ENCODE data around the gene GPR148.

The GPR148 gene

GRCh38 chr2:130763405-130763804, 34.5 kb downstream of the GPR148 start:
- Histone ChIP-seq H3K23ac (ENCODE audit: low read depth, low read length, poor library complexity) (no peak overlapping the region), H2BK15ac (ENCODE audit: low read length) (no peak overlapping the region), H3K4me2 (ENCODE audit: insufficient read depth, low read length, poor library complexity, severe bottlenecking) (peak overlapping the region; percentile 15), H2AK5ac (ENCODE audit: low read depth, low read length) (no peak overlapping the region), H3K36me3 (replicated peaks in 1 of 2; ENCODE audit: control insufficient read depth in 2 of 2, insufficient read depth in 2 of 2, low read length in 2 of 2) (no peaks in the 10 kb centered on the region), H4K91ac (ENCODE audit: low read depth, low read length, poor library complexity) (no peak overlapping the region), H3K14ac (ENCODE audit: low read length) (no peak overlapping the region), H3K4ac (ENCODE audit: low read length) (no peak overlapping the region), H2BK5ac (ENCODE audit: low read length) (no peak overlapping the region), H4K8ac (ENCODE audit: low read depth, low read length) (no peak overlapping the region), H3K18ac (ENCODE audit: low read length) (no peak overlapping the region), H3K27me3 (ENCODE audit: control insufficient read depth in 3 of 3, insufficient read depth in 3 of 3, low read depth in 1 of 3, low read length in 3 of 3) (peaks cover 0 to 4% (median 4%) of the 10 kb centered on the region in 3 experiments), H3K9me3 (replicated peaks in 1 of 2; ENCODE audit: control insufficient read depth in 2 of 2, insufficient read depth in 1 of 2, low read depth in 1 of 2, low read length in 2 of 2) (no peaks in the 10 kb centered on the region), H3K4me3 (ENCODE audit: low read length in 2 of 2) (no peak overlapping the region), H2BK12ac (ENCODE audit: low read length) (no peak overlapping the region), H3K4me1 (ENCODE audit: control insufficient read depth in 2 of 2, insufficient read depth in 1 of 2, low read depth in 1 of 2, low read length in 2 of 2) (peaks cover 0 to 4% of the 10 kb centered on the region in 2 donors), H2AFZ (ENCODE audit: low read length) (no peak overlapping the region), H3K27ac (replicated peaks; ENCODE audit: low read length) (no peak overlapping the region), H2BK120ac (ENCODE audit: low read depth, low read length) (peak overlapping the region; percentile 28), H3K9ac (ENCODE audit: low read depth, low read length, poor library complexity) (no peak overlapping the region), H3K79me1 (ENCODE audit: low read depth, low read length) (no peaks in the 10 kb centered on the region)
- DNase-seq (ENCODE audit: low spot score), result no peak
- WGBS, 2 donors (ENCODE audit: extremely low coverage in 2 of 2, insufficient read length in 2 of 2, insufficient replicate concordance in 1 of 2), result no CpG with 5 or more reads among the region's 12 CpGs

DNA sequence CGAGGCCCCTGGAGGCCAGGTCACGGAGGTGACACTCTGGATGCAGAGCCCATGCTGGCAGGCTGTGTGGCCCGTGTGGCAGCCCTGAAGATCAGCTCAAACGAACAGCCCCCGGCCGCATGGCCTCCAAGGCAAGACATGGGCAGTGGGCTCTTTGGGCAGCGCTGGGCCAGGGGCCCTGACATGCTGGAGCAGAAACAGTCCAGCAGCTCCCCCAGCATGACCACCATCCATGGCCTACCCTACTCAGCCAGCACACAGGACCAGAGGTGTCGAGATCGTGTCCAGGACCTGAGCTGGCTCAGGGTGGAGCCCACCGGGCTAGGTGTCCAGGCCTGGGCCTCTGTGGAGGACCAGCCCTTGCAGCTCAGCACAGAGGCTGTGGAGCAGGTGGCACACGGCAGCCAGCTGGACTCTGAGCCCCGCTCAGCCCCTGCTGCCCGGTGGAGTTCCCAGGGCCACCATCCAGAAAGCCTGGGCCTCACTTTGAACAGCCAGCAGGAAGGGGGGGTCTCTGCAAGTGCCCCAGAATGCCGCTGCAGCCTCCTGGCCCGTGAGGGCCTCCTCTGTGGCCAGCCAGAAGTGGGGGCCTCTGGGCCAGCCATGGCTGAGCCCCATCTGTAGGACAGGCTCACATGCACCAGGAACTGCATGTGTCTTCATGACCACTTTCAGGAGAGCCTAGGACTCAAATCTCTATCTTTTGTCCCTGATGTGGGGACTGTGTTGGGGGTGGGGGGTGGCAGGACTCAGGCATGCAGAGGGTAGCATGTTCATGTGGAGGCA, 35.4 kb downstream of the GPR148 start:
- H3K79me1 ChIP-seq (ENCODE audit: low read depth, low read length), result no peaks in the 10 kb centered on the region
- H3K4me3 ChIP-seq (ENCODE audit: low read length in 2 of 2), result no peak overlapping the region
- no peak overlapping the region for H3K9ac ChIP-seq (ENCODE audit: low read depth, low read length, poor library complexity)
- no peak overlapping the region for H3K23ac ChIP-seq (ENCODE audit: low read depth, low read length, poor library complexity)
- H3K27ac ChIP-seq (replicated peaks; ENCODE audit: low read length), result no peak overlapping the region
- H2AK5ac ChIP-seq (ENCODE audit: low read depth, low read length), result no peak overlapping the region
- no peaks in the 10 kb centered on the region for H3K9me3 ChIP-seq (replicated peaks in 1 of 2; ENCODE audit: control insufficient read depth in 2 of 2, insufficient read depth in 1 of 2, low read depth in 1 of 2, low read length in 2 of 2)
- H3K4ac ChIP-seq (ENCODE audit: low read length), result no peak overlapping the region
- WGBS, 2 donors (ENCODE audit: extremely low coverage in 2 of 2, insufficient read length in 2 of 2, insufficient replicate concordance in 1 of 2), result no CpG with 5 or more reads among the region's 15 CpGs
- H2BK5ac ChIP-seq (ENCODE audit: low read length), result no peak overlapping the region
- no peak overlapping the region for H3K14ac ChIP-seq (ENCODE audit: low read length)
- H2BK15ac ChIP-seq (ENCODE audit: low read length), result no peak overlapping the region
- H3K4me2 ChIP-seq (ENCODE audit: insufficient read depth, low read length, poor library complexity, severe bottlenecking), result no peak overlapping the region
- H3K36me3 ChIP-seq (replicated peaks in 1 of 2; ENCODE audit: control insufficient read depth in 2 of 2, insufficient read depth in 2 of 2, low read length in 2 of 2), result no peaks in the 10 kb centered on the region
- no peak overlapping the region for H4K8ac ChIP-seq (ENCODE audit: low read depth, low read length)
- peak overlapping the region; percentile 78 for H3K18ac ChIP-seq (ENCODE audit: low read length)
- H2BK120ac ChIP-seq (ENCODE audit: low read depth, low read length), result peak overlapping the region; percentile 28
- H2BK12ac ChIP-seq (ENCODE audit: low read length), result no peak overlapping the region
- H3K27me3 ChIP-seq (ENCODE audit: control insufficient read depth in 3 of 3, insufficient read depth in 3 of 3, low read depth in 1 of 3, low read length in 3 of 3), result no peaks in the 10 kb centered on the region
- no peak overlapping the region for H2AFZ ChIP-seq (ENCODE audit: low read length)
- DNase-seq (ENCODE audit: low spot score), result no peak
- no peak overlapping the region for H4K91ac ChIP-seq (ENCODE audit: low read depth, low read length, poor library complexity)
- H3K4me1 ChIP-seq (ENCODE audit: control insufficient read depth in 2 of 2, insufficient read depth in 1 of 2, low read depth in 1 of 2, low read length in 2 of 2), result peaks cover 0 to 4% of the 10 kb centered on the region in 2 donors

GRCh38 chr2:130764821-130765115, 35.9 kb downstream of the GPR148 start:
- Histone ChIP-seq H3K4ac (ENCODE audit: low read length) (no peak overlapping the region), H2AFZ (ENCODE audit: low read length) (no peak overlapping the region), H2AK5ac (ENCODE audit: low read depth, low read length) (no peak overlapping the region), H3K18ac (ENCODE audit: low read length) (no peak overlapping the region), H4K8ac (ENCODE audit: low read depth, low read length) (no peak overlapping the region), H3K36me3 (replicated peaks in 1 of 2; ENCODE audit: control insufficient read depth in 2 of 2, insufficient read depth in 2 of 2, low read length in 2 of 2) (no peaks in the 10 kb centered on the region), H3K27ac (replicated peaks; ENCODE audit: low read length) (no peak overlapping the region), H2BK15ac (ENCODE audit: low read length) (no peak overlapping the region), H4K91ac (ENCODE audit: low read depth, low read length, poor library complexity) (no peak overlapping the region), H2BK5ac (ENCODE audit: low read length) (no peak overlapping the region), H3K9ac (ENCODE audit: low read depth, low read length, poor library complexity) (no peak overlapping the region), H3K4me3 (ENCODE audit: low read length in 2 of 2) (no peak overlapping the region), H3K27me3 (ENCODE audit: control insufficient read depth in 3 of 3, insufficient read depth in 3 of 3, low read depth in 1 of 3, low read length in 3 of 3) (no peaks in the 10 kb centered on the region), H3K4me1 (ENCODE audit: control insufficient read depth in 2 of 2, insufficient read depth in 1 of 2, low read depth in 1 of 2, low read length in 2 of 2) (peaks cover 0 to 4% of the 10 kb centered on the region in 2 donors), H2BK12ac (ENCODE audit: low read length) (no peak overlapping the region), H3K23ac (ENCODE audit: low read depth, low read length, poor library complexity) (no peak overlapping the region), H3K9me3 (replicated peaks in 1 of 2; ENCODE audit: control insufficient read depth in 2 of 2, insufficient read depth in 1 of 2, low read depth in 1 of 2, low read length in 2 of 2) (no peaks in the 10 kb centered on the region), H3K14ac (ENCODE audit: low read length) (no peak overlapping the region), H3K79me1 (ENCODE audit: low read depth, low read length) (no peaks in the 10 kb centered on the region), H2BK120ac (ENCODE audit: low read depth, low read length) (no peak overlapping the region), H3K4me2 (ENCODE audit: insufficient read depth, low read length, poor library complexity, severe bottlenecking) (no peak overlapping the region)
- WGBS, 2 donors (ENCODE audit: extremely low coverage in 2 of 2, insufficient read length in 2 of 2, insufficient replicate concordance in 1 of 2), result no CpG with 5 or more reads among the region's 5 CpGs
- no peak for DNase-seq (ENCODE audit: low spot score)

GRCh38 chr2:130765464-130765863, 36.6 kb downstream of the GPR148 start:
- no peak overlapping the region for H2BK5ac ChIP-seq (ENCODE audit: low read length)
- H3K79me1 ChIP-seq (ENCODE audit: low read depth, low read length), result no peaks in the 10 kb centered on the region
- no peak overlapping the region for H3K18ac ChIP-seq (ENCODE audit: low read length)
- H2AK5ac ChIP-seq (ENCODE audit: low read depth, low read length), result no peak overlapping the region
- H4K91ac ChIP-seq (ENCODE audit: low read depth, low read length, poor library complexity), result no peak overlapping the region
- no peak overlapping the region for H4K8ac ChIP-seq (ENCODE audit: low read depth, low read length)
- no peak overlapping the region for H2BK12ac ChIP-seq (ENCODE audit: low read length)
- no peak overlapping the region for H2BK120ac ChIP-seq (ENCODE audit: low read depth, low read length)
- H3K4ac ChIP-seq (ENCODE audit: low read length), result no peak overlapping the region
- H3K23ac ChIP-seq (ENCODE audit: low read depth, low read length, poor library complexity), result no peak overlapping the region
- no peak for DNase-seq (ENCODE audit: low spot score)
- no peak overlapping the region for H3K9ac ChIP-seq (ENCODE audit: low read depth, low read length, poor library complexity)
- H3K4me1 ChIP-seq (ENCODE audit: control insufficient read depth in 2 of 2, insufficient read depth in 1 of 2, low read depth in 1 of 2, low read length in 2 of 2), result peaks cover 0 to 4% of the 10 kb centered on the region in 2 donors
- H3K4me3 ChIP-seq (ENCODE audit: low read length in 2 of 2), result no peak overlapping the region
- WGBS, 2 donors (ENCODE audit: extremely low coverage in 2 of 2, insufficient read length in 2 of 2, insufficient replicate concordance in 1 of 2), result no CpG with 5 or more reads among the region's 6 CpGs
- H3K14ac ChIP-seq (ENCODE audit: low read length), result no peak overlapping the region
- H2BK15ac ChIP-seq (ENCODE audit: low read length), result no peak overlapping the region
- H3K4me2 ChIP-seq (ENCODE audit: insufficient read depth, low read length, poor library complexity, severe bottlenecking), result no peak overlapping the region
- no peaks in the 10 kb centered on the region for H3K27me3 ChIP-seq (ENCODE audit: control insufficient read depth in 3 of 3, insufficient read depth in 3 of 3, low read depth in 1 of 3, low read length in 3 of 3)
- no peak overlapping the region for H2AFZ ChIP-seq (ENCODE audit: low read length)
- H3K27ac ChIP-seq (replicated peaks; ENCODE audit: low read length), result no peak overlapping the region
- no peaks in the 10 kb centered on the region for H3K9me3 ChIP-seq (replicated peaks in 1 of 2; ENCODE audit: control insufficient read depth in 2 of 2, insufficient read depth in 1 of 2, low read depth in 1 of 2, low read length in 2 of 2)
- H3K36me3 ChIP-seq (replicated peaks in 1 of 2; ENCODE audit: control insufficient read depth in 2 of 2, insufficient read depth in 2 of 2, low read length in 2 of 2), result no peaks in the 10 kb centered on the region

All from neuronal stem cell (in vitro differentiated cells).